Stimulated activated CD8-positive, alpha-beta memory T cell treated with anti-CD3 and anti-CD28 coated beads, Interleukin-12 subunit alpha, Interleukin-12 subunit beta, amount 100 ng/mL, for 24 hours (primary cell): ENCODE results near the gene IQSEC1.

Experiments used
- DNase-seq: peaks from one replicate; pipeline ENCODE4 v3.0.0-alpha.2; 2020; ENCODE audit errors: extremely low read depth

Gene IQSEC1

GRCh38 chr3:13068269-13069010 is 4.8 kb downstream of the IQSEC1 start:
- no peak for DNase-seq

GRCh38 chr3:13067778-13068177 is 5.5 kb downstream of the IQSEC1 start:
- DNase-seq = no peak

GRCh38 chr3:13066834-13067233 is 6.4 kb downstream of the IQSEC1 start:
- DNase-seq = no peak

- DNase-seq = no peak
Observed at GRCh38 chr3:13066236-13066635, 7.0 kb downstream of the IQSEC1 start.

GRCh38 chr3:13065727-13066126 is 7.5 kb downstream of the IQSEC1 start:
- DNase-seq = no peak

GRCh38 chr3:13064964-13065363 is 8.3 kb downstream of the IQSEC1 start:
- no peak for DNase-seq

GRCh38 chr3:13064159-13064868 is 8.9 kb downstream of the IQSEC1 start:
- no peak for DNase-seq

GRCh38 chr3:13063225-13063624 is 10.0 kb downstream of the IQSEC1 start:
- no peak for DNase-seq

GRCh38 chr3:13062647-13063046 is 10.6 kb downstream of the IQSEC1 start:
- no peak for DNase-seq

- no peak for DNase-seq
Observed at GRCh38 chr3:13060341-13060910, 12.8 kb downstream of the IQSEC1 start.

- DNase-seq = no peak
Observed at GRCh38 chr3:13058346-13059120, 14.7 kb downstream of the IQSEC1 start.

GRCh38 chr3:13057282-13058040 is 15.8 kb downstream of the IQSEC1 start:
- DNase-seq = no peak

- no peak for DNase-seq
Observed at GRCh38 chr3:13055634-13056033, 17.6 kb downstream of the IQSEC1 start.

- DNase-seq = no peak
Observed at GRCh38 chr3:13054341-13055285, 18.6 kb downstream of the IQSEC1 start.

GRCh38 chr3:13053893-13054292 is 19.3 kb downstream of the IQSEC1 start:
- no peak for DNase-seq

GRCh38 chr3:13053420-13053819 is 19.8 kb downstream of the IQSEC1 start:
- no peak for DNase-seq

- no peak for DNase-seq
Observed at GRCh38 chr3:13052191-13052820, 20.9 kb downstream of the IQSEC1 start.

- no peak for DNase-seq
Observed at GRCh38 chr3:13051581-13051980, 21.6 kb downstream of the IQSEC1 start.

- DNase-seq = no peak
Observed at GRCh38 chr3:13051066-13051465, 22.2 kb downstream of the IQSEC1 start.

GRCh38 chr3:13050446-13050845 is 22.8 kb downstream of the IQSEC1 start:
- DNase-seq = no peak
